Dermis blood vessel endothelial cell (primary cell): ENCODE measurements around the gene TTC29. TPM values are rescaled to one million over a fixed set of nuclear protein-coding genes. Genes with fewer than 3 reads are reported as not detected.
"Not testable (repeated sequence)": the region's sequence is repeated elsewhere in the genome, so short reads cannot be mapped to it uniquely, and the experiment has no call there.

Source experiments
- DNase-seq: peaks from one replicate; pipeline ENCODE4 v3.0.0; 2010
- total RNA-seq: library from RNA; depleted of rRNA; stranded (reverse); fragments of >200 nt; gene quantifications from 2 replicates; pipeline ENCODE4 v1.2.3, GENCODE V29; 2014

Gene TTC29
- total RNA-seq, 1 donor from 2014 or later: not detected

DNA sequence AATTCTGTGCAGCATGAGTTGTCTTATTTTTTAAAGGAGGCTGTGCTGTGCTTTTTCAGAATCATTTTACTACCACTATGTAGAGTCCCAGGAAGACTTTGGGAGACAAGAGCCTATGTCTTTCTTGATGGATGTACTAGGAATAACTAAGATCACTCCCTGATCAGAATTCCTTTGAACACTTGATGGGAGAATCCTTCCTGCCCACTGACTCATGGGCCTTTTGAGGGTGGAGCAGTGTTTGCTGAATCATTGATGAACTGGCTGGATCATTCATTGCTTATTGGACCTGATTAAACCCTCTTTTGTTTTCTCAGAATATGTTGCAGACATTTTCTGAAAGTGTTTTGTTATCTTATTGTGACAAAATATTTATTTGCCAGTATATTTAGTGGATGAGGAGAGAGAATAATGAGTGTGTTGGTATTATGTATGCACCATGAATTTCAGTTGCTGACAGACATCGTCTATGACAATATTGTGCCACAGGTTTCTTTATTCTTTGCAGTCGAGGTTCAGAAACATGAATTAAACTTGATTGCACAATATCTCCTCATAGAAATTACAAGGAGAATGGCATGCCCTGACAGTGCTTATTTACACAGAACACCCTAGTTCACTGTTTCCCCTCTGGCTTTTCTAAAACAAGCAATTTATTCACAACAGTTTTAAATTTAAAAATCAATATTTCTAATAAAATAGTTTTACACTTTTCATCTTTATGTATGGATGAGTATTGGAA is 270.7 kb downstream of the TTC29 start:
- DNase-seq: no peak

DNA sequence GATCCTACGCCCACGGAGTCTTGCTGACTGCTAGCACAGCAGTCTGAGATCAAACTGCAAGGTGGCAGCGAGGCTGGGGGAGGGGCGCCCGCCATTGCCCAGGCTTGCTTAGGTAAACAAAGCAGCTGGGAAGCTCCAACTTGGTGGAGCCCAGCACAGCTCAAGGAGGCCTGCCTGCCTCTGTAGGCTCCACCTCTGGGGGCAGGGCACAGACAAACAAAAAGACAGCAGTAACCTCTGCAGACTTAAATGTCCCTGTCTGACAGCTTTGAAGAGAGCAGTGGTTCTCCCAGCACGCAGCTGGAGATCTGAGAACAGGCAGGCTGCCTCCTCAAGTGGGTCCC is 281.7 kb downstream of the TTC29 start:
- not testable (repeated sequence) for DNase-seq

DNA sequence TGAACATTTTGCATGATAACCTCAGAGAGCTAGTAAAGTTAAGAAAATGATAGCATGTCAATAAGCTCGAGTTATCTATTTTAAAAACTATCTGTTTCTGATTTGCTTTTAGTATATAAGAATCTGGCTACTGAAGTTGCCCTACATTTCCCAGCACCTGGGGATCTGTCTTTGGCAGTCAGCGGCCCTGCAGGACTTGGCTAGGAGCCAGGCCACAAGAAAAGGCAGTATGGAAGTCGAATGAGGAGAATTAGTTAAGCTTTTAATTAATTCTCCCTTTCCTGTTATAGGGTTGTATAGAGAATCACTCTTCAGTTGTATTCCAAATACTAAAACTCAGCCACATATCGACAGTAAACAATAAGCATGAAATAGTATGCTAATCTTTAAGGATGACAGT is 284.3 kb downstream of the TTC29 start:
- no peak for DNase-seq
